Superior temporal gyrus (tissue), 1 donor: ENCODE results near the gene FAM111B.
"Not testable (repeated sequence)": the region's sequence is repeated elsewhere in the genome, so short reads cannot be mapped to it uniquely, and the experiment has no call there.

Source experiments
- DNase-seq: peaks from one replicate; pipeline ENCODE4 v3.0.0-alpha.2; 2016; ENCODE audit errors: extremely low spot score

The FAM111B gene

DNA sequence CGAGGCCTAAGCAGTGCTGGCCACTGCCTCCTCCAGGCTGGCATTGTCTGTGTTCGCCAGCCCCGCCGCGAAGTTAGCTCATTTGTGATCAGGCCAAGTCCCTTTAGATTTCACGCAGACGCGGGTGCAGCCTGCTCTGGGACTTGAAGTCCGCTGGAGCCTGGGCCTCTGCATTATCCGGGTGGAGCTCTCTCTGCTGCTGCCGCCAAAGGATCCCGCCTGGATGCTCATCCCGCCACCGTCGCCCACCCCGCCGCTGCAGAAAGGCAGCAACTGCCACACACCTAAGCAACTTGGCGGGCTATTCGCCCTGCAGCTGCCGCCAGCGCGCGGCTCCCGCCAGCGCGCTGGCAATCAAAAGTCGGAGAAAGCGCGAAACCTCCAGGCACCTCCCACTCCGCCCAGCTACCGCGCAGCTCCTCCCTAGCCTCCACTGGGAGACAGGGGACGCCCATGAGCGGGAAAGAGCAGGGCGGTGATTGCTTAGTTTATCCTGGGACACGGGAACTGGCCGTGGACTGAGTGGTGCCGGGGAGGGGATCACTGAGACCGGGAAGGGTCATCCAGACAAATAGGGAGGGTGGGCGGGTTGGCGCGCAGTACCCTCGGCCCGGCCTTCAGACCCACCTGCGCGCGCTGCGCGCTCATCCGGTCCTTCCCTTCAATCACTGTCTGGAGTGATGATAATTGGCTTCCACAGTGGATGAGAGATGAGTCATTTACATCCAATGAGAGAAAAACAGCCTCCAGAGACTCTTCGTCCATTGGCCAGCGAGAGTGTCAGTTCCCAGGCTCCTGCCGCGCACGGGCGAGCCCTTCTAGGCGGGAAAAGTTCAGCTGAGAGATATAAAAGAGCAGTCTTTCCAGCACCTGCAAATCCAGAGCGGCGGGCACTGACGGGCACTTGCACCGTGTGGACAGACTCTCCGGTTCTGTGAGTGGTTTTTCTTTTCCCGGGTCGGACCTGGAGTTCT lies at the start of gene FAM111B:
FAM111B (plus strand) TSS at position 875 of the 974 bp plus-strand sequence. CDS start 2,389 bp downstream, outside the sequence.
- peak; percentile 90 for DNase-seq

- peak; percentile 83 for DNase-seq
Measured at GRCh38 chr11:59058120-59059033, 48.7 kb upstream of the FAM111B start.

- DNase-seq, result not testable (repeated sequence)
Measured at GRCh38 chr11:59060096-59060495, 46.9 kb upstream of the FAM111B start.

DNA sequence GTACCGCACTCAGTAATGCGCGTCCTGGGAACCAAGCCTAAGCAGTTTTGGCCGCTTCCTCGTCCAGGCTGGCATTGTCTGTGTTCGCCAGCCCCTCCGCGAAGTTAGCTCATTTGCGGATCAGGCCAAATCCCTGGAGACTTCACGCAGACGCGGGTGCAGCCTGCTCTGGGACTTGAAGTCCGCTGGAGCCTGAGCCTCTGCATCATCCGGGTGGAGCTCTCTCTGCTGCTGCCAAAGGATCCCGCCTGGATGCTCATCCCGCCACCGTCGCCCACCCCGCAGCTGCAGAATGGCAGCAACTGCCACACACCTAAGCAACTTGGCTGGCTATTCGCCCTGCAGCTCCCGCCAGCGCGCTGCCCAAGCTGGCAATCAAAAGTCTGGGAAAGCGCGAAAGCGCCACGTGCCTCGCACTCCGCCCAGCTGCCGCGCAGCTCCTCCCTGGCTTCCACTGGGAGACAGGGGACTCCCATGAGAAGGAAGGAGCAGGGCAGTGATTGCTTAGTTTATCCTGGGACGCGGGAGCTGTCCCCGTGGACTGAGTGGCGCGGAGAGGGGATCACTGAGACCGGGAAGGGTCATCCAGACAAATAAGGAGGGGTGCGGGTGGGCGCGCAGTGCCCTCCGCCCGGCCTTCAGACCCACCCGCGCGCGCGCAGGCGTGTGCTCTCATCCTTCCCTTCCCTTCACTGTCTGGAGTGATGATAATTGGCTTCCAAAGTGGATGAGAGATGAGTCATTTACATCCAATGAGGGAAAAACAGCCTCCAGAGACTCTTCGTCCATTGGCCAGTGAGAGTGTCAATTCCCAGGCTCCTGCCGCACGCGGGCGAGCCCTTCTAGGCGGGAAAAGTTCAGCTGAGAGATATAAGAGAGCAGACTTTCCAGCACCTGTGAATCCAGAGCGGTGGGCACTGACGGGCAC lies 44.2 kb upstream of the FAM111B start:
- DNase-seq, result no peak

DNA sequence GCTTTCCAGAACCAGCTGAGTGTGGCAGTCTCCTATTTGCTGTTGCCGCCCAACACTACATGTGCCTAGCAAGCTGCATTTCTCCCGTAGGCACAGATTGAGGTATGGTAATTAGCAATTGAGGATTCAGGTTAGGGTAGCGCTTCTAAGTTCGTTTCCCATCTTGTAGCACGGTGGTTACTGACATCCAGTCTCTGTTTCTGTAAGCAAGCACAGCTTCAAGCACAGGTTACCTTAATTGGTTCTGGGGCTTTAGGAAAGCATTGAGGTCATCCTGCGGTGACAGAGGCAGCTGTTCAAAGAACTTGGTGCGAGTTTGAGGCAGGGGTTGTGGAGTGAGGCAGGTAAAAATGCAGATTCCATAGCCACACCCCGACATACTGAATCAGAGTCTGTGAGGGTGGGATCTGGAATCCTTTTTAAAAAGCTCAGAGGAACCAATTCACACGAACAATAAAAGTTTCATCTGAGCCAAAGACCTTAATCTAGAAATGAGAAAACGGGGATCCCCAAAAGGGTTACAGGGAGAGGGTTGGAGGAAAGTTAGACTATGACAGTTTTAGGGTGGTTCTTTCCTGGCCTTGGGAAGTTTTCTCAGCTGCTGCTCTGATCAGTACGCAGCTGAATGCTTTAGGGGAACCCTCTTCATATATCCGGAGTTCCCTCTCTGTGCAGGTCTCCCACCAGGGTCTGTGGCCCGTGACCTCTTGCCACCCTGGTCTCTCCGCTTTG lies 42.9 kb upstream of the FAM111B start:
- DNase-seq, result not testable (repeated sequence)

- no peak for DNase-seq
Measured at GRCh38 chr11:59069087-59069486, 38.0 kb upstream of the FAM111B start.

- no peak for DNase-seq
Measured at GRCh38 chr11:59076876-59077571, 30.0 kb upstream of the FAM111B start.

GRCh38 chr11:59078435-59078834 lies 28.6 kb upstream of the FAM111B start:
- no peak for DNase-seq

- DNase-seq, result no peak
Measured at GRCh38 chr11:59079086-59079485, 28.0 kb upstream of the FAM111B start.

DNA sequence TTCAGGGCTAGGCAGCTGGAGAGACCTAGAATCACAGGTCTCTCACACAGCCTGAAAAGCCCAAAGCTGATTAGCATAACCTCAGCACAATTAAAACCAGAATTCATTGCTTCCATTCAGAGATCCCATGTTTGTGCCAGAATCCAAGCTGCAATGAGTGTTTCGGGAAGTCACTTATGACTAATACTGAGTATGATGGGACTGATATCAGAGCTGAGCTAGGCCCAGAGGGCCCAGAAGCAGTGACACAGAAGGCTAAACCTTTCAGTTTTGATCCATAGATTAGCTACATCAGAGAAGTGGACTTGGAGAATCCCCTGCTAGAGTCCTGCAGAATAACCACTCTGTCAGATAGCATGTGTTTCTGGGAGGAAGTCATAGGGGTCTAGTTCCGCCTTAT lies 26.6 kb upstream of the FAM111B start:
- DNase-seq, result not testable (repeated sequence)

GRCh38 chr11:59081430-59082020 lies 25.5 kb upstream of the FAM111B start:
- not testable (repeated sequence) for DNase-seq

- DNase-seq, result not testable (repeated sequence)
Measured at GRCh38 chr11:59086007-59086406, 21.0 kb upstream of the FAM111B start, which contains the start of gene GLYATL1B. GLYATL1B (plus strand) TSS chr11:59086307; CDS start chr11:59086307, 0 bp downstream.

DNA sequence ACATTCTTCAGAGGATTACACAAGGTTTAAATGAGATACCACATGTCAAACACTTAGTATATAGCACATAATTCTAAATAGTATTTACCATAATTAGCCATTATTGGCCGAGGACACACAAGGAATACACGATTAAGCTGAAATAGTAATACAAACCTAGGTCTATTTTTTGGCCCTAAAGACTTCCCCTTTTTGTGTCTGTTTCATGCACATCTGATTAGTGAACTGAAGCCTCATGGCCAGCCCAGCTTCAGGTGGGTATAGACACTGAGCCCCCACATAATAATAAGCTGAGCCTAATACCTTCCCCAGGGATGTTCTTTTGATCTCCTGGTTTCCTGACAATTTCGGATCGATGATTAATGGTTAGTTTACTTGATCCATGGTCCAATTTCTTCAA lies 18.9 kb upstream of the FAM111B start:
- DNase-seq, result no peak

DNA sequence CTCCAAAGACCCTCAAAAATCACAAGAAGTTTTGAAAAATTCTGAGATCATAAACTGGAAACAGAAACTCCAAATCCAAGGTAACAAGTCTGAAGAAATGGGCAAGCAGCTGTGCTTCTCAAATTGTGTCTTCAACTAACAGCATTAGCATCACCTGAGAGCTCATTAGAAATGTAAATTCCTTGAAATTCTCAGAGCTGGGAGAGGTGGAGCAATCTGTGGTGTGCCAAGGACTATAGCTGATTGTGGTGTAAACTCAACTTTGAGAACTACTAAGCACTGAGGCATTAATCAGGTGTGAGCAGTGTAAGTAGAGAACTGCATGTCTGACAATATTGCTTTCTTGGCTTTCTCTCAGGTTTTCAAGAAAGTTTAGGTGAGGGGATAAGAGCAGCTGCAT lies 13.5 kb upstream of the FAM111B start:
- not testable (repeated sequence) for DNase-seq

DNA sequence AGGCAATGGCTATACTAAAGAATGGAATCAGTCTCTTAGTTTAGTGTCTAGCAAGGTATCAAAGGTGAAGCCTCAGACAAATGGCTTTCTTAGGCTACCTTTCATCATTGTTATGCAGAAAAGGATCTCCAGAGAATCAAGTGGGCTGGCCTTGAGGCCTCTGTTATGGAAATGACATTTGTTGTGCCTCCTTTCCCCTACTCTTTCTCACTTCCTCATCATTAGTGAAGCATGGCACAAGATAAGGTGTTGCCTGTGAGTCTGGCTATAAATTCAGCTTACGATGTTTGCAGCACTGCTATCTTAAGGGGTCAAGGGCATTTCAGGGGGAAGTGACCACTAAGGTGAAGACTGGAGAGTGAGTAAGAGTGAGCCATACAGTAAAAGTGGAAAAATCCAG lies 11.8 kb upstream of the FAM111B start:
- not testable (repeated sequence) for DNase-seq

DNA sequence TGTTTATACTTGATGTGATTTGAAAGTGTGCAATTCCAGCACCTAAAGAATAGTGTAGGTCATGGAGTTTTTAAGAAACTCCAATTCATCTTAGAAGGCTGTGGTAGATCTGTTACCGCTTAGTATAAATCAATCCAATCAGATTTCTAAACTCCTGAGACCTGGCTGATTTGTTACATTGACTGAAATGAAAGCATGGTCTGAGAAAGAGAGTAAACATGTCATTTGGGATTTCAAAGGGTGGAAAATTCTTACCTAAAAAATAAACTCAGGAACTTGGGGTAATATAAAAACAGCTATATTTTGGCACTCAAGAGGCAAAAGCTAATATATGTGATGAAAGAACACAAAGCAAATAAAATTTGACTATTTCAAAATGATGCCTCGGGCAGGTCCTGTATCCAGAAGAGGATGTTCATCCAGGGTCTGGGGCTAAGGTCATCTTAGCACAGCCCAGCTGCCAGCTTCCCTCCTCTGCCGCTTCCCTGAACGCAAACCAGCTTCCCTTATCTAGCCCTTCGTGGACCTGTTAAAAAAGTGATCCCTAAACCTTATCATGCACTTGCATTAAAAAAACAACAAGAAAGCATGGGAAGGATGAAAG lies 11.0 kb upstream of the FAM111B start:
- not testable (repeated sequence) for DNase-seq

DNA sequence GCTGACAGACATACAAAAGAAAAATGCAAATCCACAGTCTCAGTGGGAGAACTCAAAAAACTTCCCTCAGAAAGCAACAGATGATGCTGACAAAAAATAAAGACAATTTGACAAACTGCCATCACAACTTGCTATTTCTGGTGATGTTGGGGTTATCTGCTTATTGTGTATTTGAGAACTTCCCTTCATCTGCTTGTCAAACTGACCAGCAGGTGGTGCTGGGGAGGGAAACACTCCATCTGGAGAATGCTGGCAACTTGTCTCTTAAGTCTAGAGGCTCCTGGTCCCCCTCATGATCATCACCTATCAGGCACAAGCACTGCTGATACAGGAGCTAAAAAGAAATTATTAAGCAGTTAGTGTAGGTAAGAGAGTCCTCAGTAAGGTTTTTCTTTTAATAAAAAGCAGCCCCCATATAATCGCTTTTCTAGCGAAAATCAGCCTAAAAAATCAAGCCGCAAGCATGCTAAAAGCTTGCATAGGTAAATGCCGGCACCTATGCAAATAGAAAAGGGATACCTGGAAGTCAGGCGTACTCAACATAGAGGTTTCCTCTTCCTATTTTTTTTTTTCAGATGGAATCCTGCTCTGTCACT lies 9.8 kb upstream of the FAM111B start:
- DNase-seq, result peak; percentile 51

DNA sequence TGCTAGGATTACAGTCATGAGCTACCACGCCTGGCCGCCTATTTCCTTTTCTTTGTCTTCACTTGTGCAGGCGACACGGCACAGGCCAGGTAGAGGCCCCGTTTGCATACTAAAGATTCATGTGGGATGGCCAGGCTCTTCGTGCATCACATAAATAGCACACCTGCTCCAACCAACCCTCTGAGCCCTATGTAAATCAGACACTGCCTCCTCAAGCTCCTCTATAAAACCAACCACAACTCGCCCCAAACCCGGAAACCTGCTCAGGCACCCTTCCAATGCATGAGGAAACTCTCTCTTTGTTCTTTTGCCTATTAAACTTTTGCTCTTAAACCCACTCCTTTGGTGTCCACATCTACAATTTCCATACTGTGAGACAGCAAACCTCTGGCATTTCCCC lies 9.1 kb upstream of the FAM111B start:
- DNase-seq, result not testable (repeated sequence)
